GM21367 (cell line): Measurements from ENCODE around the gene HS3ST4.

ENCODE experiments used
- ATAC-seq: cut with Tn5 transposase; IDR thresholded peaks from one replicate; pipeline ENCODE4 v1.9.1; 2021; ENCODE audit not compliant: unreplicated experiment

Gene HS3ST4

GRCh38 chr16:25888868-25889267 is 197.1 kb downstream of the HS3ST4 start:
- ATAC-seq: no peak

- ATAC-seq: no peak
Measured at GRCh38 chr16:25893332-25893731, 201.6 kb downstream of the HS3ST4 start.

GRCh38 chr16:25894093-25894492 is 202.3 kb downstream of the HS3ST4 start:
- ATAC-seq: no peak

GRCh38 chr16:25895380-25895779 is 203.6 kb downstream of the HS3ST4 start:
- ATAC-seq: no peak

GRCh38 chr16:25896411-25896810 is 204.7 kb downstream of the HS3ST4 start:
- ATAC-seq: no peak

- no peak for ATAC-seq
Measured at GRCh38 chr16:25897702-25898101, 205.9 kb downstream of the HS3ST4 start.

GRCh38 chr16:25905810-25906209 is 214.1 kb downstream of the HS3ST4 start:
- no peak for ATAC-seq

GRCh38 chr16:25910971-25911370 is 219.2 kb downstream of the HS3ST4 start:
- ATAC-seq: no peak

- ATAC-seq: no peak
Measured at GRCh38 chr16:25912321-25912720, 220.6 kb downstream of the HS3ST4 start.

GRCh38 chr16:25914357-25914962 is 222.7 kb downstream of the HS3ST4 start:
- ATAC-seq: no peak

- no peak for ATAC-seq
Measured at GRCh38 chr16:25916037-25916436, 224.3 kb downstream of the HS3ST4 start.

- no peak for ATAC-seq
Measured at GRCh38 chr16:25922438-25922837, 230.7 kb downstream of the HS3ST4 start.

GRCh38 chr16:25925421-25925820 is 233.7 kb downstream of the HS3ST4 start:
- ATAC-seq: no peak

- no peak for ATAC-seq
Measured at GRCh38 chr16:25931473-25932035, 239.8 kb downstream of the HS3ST4 start.

GRCh38 chr16:25941800-25942499 is 250.2 kb downstream of the HS3ST4 start:
- ATAC-seq: no peak

- no peak for ATAC-seq
Measured at GRCh38 chr16:25950586-25951281, 259.0 kb downstream of the HS3ST4 start.

- ATAC-seq: no peak
Measured at GRCh38 chr16:25951999-25952398, 260.2 kb downstream of the HS3ST4 start.

- no peak for ATAC-seq
Measured at GRCh38 chr16:25952983-25953382, 261.2 kb downstream of the HS3ST4 start.

- ATAC-seq: no peak
Measured at GRCh38 chr16:25957707-25958106, 265.9 kb downstream of the HS3ST4 start.

- ATAC-seq: no peak
Measured at GRCh38 chr16:25959221-25959620, 267.5 kb downstream of the HS3ST4 start.

GRCh38 chr16:25966172-25967097 is 274.7 kb downstream of the HS3ST4 start:
- peak; percentile 81 for ATAC-seq
